ENCODE results near the gene CSF1R. TPM values are rescaled to one million over a fixed set of nuclear protein-coding genes. Genes with fewer than 3 reads are reported as not detected.

Gene CSF1R
- total RNA-seq, 1 donor, result 5.2 TPM

DNA sequence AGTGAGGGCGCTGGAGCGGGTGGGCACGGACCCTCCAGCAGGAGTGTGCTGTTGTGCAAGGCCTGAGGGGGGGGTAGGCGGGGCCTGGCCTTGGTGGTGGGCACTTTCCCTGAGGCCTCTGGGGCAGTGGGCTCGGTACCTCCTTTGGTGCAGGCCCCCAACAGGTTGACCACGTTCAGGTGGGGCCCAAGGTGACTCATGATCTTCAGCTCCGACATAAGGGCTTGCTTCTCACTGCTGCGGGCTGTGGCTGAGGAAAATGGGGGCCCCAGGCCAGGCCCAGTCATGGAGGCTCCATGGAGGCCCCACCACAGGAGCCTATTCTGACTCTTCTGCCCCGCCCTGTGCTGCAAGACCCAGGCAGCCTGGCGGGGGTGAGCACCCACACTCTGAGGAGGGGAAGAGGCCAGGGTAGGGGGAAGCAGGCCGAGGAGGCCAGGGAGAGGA lies 37.8 kb upstream of the CSF1R start:
- Histone ChIP-seq H3K4me3 (ENCODE audit: low read length) (no peak overlapping the region), H3K9me3 (ENCODE audit: low read depth, low read length) (no peaks in the 10 kb centered on the region), H3K4me1 (ENCODE audit: insufficient read depth, low read length) (peaks cover 34% of the 10 kb centered on the region), H3K27me3 (ENCODE audit: insufficient read depth, low read length) (no peaks in the 10 kb centered on the region)

DNA sequence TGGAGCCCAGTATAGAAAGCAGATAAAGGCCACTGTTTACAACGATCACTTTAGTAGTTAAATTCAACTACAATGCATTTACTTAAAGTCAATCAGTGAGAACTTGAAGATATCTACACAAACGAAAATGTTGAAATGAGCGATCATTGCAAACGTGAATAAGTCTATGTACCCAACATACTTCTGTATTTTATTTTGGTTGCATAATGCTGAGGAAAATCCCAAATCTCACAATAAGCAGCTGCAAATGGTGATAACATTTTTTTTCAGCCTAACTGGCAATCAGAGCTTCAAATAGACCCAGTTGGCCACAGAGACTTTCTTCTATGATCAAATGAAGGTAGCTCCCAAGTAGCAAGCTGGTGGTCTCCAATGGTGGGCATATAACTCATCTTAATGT lies 37.2 kb upstream of the CSF1R start:
- peaks cover 34% of the 10 kb centered on the region for H3K4me1 ChIP-seq (ENCODE audit: insufficient read depth, low read length)
- H3K9me3 ChIP-seq (ENCODE audit: low read depth, low read length), result no peaks in the 10 kb centered on the region
- no peaks in the 10 kb centered on the region for H3K27me3 ChIP-seq (ENCODE audit: insufficient read depth, low read length)
- no peak overlapping the region for H3K4me3 ChIP-seq (ENCODE audit: low read length)

DNA sequence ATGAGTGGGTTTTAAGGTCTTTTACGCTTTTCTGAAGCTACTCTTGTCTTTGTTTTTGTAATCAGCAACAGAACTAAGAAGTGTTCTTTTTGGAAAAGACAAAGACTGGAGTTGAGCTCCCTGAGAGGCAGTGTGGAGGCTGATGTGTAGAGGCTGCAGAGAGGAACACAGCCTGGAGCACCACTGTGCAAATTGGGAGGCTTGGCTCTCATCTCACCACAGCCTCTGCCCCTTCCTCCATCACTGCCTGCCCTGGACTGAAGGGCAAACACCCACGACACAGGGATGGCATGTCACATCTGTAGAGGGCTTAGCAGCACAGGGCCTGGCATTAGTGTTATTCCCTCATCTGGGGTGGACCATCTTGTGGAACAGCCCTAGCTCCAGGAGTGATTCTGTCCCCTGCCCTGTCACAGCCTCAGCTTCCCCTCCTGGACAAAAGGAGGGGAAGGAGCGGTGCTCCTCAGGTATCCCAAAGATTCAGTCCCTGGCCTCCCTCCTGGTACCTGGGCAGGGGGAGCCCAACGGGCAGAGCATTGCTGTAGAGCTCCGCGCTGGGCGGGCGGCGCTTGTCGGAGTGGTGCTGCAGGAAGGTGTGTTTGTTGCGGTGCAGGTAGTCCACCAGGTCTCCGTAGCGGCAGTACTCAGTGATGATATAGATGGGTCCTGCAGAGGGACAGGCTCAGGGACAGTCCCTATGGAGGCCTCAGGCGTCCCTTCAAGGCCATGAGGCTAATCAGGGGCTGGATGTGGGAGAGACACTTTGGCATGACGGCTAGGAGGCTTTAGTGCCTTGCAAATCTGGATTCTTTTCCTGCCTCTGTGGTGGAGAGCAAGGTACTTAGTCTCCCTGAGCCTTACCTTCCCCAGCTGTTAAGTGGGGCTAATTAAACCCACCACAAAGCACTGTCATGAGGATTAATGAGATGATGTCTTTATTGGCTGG lies 36.5 kb upstream of the CSF1R start:
- Histone ChIP-seq H3K4me3 (ENCODE audit: low read length) (no peak overlapping the region), H3K9me3 (ENCODE audit: low read depth, low read length) (no peaks in the 10 kb centered on the region), H3K27me3 (ENCODE audit: insufficient read depth, low read length) (no peaks in the 10 kb centered on the region), H3K4me1 (ENCODE audit: insufficient read depth, low read length) (peaks cover 34% of the 10 kb centered on the region)

DNA sequence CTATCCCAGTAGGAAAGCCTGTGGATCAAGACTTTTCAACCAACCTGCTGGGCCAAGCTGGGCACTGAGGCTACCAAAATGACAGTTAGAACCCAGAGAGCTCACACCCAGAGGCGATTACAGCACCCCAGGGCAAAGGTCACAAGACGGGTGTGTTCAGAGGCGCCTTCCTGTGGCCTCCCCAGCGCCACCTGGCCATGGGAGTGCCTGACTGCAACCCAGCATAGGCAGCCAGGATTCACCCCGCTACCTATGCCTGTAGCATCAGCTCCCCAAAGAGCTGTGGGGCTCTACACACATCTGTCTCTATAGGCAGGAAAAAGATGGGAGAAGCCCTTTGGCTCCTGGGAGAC lies 35.8 kb upstream of the CSF1R start:
- H3K27me3 ChIP-seq (ENCODE audit: insufficient read depth, low read length), result no peaks in the 10 kb centered on the region
- peaks cover 34% of the 10 kb centered on the region for H3K4me1 ChIP-seq (ENCODE audit: insufficient read depth, low read length)
- no peak overlapping the region for H3K4me3 ChIP-seq (ENCODE audit: low read length)
- no peaks in the 10 kb centered on the region for H3K9me3 ChIP-seq (ENCODE audit: low read depth, low read length)

DNA sequence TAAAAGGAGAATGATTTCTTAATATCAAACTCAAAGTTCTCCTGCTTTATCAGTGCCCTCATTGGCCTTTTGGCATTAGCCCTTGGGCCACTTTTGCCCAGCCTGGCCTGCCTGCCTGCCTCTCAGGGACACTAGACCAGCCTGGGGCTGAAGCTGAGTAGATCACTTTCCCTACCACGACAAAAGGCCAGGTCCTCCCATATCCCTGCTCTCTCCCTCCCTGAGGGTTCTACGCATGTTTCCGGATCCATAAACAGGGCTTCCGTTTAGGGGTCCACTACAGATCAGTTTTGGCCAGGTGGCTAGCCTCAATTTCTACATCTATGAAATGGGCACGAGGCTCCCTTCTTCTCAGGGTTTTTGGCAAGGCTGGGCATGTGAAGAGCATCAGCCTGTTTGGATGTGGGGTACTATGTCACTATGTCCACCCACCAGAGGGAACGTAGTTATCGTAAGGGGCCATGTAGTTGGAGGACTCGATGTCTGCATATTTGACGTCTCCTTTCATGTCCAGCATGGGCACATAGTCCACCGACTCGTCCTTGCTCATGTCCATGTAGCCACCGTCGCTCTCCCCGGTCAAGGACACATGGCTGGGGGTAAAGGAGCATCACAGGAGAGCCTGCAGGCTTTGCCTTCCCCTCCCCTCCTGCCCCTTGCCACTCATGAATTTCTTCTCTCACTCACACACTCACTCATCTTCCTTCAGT lies 35.2 kb upstream of the CSF1R start:
- no peaks in the 10 kb centered on the region for H3K27me3 ChIP-seq (ENCODE audit: insufficient read depth, low read length)
- H3K4me1 ChIP-seq (ENCODE audit: insufficient read depth, low read length), result peaks cover 34% of the 10 kb centered on the region
- no peak overlapping the region for H3K4me3 ChIP-seq (ENCODE audit: low read length)
- no peaks in the 10 kb centered on the region for H3K9me3 ChIP-seq (ENCODE audit: low read depth, low read length)

DNA sequence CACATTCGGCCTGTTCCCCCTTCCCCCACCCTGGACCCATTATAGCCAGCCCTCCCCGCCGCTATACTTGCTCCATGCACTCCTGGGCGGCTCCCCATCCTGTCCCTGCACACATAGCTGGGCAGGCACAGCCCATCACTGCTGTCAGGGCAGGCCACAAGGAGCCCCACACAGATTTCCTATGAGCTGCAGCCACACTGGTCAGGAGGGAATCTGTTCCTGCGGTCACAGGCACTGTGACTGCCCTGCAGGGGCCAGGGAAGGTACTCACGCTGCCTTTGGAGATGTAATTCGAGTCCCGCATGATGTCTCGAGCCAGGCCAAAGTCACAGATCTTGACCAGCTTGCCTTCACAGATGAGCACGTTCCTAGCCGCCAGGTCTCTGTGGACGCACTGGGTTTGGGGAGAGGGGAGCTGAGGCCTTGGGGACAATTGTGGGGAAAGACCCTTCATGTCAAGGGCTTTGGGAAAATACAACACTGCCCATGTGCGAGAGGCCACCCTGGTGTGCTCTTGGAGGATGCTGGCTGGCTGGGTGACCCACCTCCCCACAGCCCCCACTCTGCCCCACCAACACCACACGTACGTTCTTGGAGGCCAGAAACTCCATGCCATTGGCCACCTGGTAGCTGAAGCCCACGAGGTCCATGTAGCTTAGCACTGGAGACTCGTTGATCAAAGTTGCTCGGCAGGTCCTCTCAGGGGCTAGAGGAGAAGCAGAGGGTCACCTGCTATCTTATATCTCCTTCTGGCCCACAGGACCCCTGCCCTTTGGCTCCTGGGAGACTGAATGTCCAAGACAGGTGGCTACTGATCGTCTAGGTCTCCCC lies 34.5 kb upstream of the CSF1R start:
- Histone ChIP-seq H3K4me3 (ENCODE audit: low read length) (no peak overlapping the region), H3K9me3 (ENCODE audit: low read depth, low read length) (no peaks in the 10 kb centered on the region), H3K27me3 (ENCODE audit: insufficient read depth, low read length) (no peaks in the 10 kb centered on the region), H3K4me1 (ENCODE audit: insufficient read depth, low read length) (peaks cover 34% of the 10 kb centered on the region)

DNA sequence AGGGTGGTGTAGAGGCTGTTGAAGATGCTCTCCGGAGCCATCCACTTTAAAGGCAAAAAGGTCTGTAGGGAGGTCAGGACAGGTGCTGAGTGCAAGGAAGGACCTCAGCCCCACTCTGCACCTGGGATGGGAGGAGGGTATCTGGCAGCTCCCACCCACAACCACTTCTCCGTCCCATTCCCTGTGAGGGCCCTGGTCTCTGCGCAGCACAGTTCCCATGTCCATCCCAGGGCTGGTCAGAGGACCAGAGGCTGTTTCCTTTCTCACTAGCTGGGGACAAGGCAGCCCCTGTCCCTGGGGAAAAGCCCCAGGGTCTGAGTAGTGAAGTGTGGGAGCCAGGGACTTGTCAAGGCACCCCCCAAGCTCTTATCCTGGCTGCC lies 33.7 kb upstream of the CSF1R start:
- Histone ChIP-seq H3K4me3 (ENCODE audit: low read length) (no peak overlapping the region), H3K4me1 (ENCODE audit: insufficient read depth, low read length) (peaks cover 34% of the 10 kb centered on the region), H3K9me3 (ENCODE audit: low read depth, low read length) (no peaks in the 10 kb centered on the region), H3K27me3 (ENCODE audit: insufficient read depth, low read length) (no peaks in the 10 kb centered on the region)

DNA sequence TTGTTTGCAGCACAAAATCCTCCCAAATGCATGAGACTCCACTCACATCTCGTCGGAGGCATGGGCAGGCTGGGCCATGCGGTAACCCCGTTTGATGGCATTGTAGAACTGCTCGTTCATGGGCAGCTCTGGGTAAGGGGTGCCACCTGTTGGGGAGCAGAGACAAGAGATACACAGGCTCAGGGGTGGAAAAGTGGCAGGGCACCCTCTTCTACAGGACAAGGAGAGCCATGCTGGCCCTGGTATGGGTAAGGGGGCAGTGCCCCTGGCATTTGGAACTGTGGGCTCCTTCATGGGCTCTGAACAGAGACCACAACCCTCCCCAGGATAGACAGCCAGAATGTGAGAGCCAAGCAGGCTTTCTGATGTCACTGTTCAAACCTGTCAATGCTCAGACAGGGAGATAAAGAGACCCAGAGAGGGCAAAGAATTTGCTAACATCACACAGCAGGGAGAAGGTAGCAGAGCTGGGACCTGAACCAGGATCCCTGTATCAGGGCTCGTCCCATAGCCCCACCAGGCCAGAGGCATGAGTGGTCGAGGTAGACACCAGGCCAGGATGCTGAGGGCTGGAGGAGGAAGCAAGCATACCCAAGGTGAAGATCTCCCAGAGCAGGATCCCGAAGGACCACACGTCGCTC lies 33.2 kb upstream of the CSF1R start:
- no peaks in the 10 kb centered on the region for H3K27me3 ChIP-seq (ENCODE audit: insufficient read depth, low read length)
- H3K9me3 ChIP-seq (ENCODE audit: low read depth, low read length), result no peaks in the 10 kb centered on the region
- H3K4me3 ChIP-seq (ENCODE audit: low read length), result no peak overlapping the region
- peaks cover 33% of the 10 kb centered on the region for H3K4me1 ChIP-seq (ENCODE audit: insufficient read depth, low read length)

DNA sequence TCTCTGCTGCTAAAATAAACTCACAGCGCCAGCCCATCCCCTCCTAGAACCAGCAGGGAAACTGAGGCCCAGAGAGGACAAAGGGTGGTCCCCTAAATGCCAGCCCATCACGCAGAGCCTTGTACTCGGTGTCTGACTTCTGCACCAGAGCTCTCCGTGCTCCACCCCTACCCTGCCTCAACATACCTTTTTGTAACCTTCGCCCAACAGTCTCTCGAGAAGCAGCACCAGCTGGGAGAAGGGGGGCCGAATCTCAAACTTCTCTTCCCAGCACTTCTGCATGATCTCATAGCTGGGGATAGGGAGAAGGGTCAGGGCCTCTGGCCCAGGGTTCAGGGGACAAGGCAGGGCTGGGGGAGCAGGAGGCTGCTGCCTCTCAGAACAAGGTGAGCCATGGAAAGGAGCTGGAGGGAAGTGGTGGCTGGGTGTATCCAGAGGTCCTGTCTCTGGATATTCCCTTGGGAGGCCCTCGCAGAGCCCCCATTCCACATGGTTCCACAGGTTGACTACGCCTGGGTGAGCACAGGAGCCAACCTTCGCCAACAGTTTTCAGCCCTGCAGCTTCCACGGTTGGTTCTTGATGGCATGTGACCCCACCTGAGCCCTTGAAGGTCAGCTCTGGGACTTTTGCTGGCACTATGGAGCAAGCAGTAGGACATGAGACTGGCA lies 32.3 kb upstream of the CSF1R start:
- no peaks in the 10 kb centered on the region for H3K9me3 ChIP-seq (ENCODE audit: low read depth, low read length)
- no peak overlapping the region for H3K4me3 ChIP-seq (ENCODE audit: low read length)
- no peaks in the 10 kb centered on the region for H3K27me3 ChIP-seq (ENCODE audit: insufficient read depth, low read length)
- H3K4me1 ChIP-seq (ENCODE audit: insufficient read depth, low read length), result peaks cover 24% of the 10 kb centered on the region

DNA sequence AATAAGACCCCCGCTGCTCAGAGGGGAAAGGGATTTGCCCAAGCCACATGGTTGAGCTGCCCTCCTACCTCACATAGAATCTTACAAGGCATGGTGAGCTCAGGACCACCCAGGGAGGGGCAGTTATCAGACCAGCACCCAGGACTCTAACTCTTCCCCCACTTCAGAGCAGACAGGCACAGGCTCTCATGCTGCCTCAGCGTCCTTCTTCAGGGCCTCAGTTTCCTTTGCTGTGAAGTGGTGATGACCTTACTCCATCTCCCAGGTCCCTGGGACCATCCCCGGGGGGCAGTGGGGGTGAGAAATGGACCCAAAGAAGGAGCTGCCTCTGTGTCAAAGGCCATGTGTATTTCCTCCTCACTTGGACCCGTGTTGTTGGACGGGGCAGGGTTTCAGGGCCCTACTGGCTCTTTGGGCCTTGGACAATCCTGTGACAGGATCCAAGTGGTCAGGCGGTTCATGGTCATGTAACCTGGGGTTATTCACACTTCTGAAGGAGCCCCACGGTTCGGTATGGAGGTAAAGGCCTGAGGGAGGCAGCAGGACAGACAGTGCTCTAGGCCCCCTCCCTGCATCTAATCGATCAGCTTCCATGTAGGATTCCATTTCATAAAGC lies 31.7 kb upstream of the CSF1R start:
- no peaks in the 10 kb centered on the region for H3K27me3 ChIP-seq (ENCODE audit: insufficient read depth, low read length)
- peaks cover 23% of the 10 kb centered on the region for H3K4me1 ChIP-seq (ENCODE audit: insufficient read depth, low read length)
- no peak overlapping the region for H3K4me3 ChIP-seq (ENCODE audit: low read length)
- H3K9me3 ChIP-seq (ENCODE audit: low read depth, low read length), result no peaks in the 10 kb centered on the region

DNA sequence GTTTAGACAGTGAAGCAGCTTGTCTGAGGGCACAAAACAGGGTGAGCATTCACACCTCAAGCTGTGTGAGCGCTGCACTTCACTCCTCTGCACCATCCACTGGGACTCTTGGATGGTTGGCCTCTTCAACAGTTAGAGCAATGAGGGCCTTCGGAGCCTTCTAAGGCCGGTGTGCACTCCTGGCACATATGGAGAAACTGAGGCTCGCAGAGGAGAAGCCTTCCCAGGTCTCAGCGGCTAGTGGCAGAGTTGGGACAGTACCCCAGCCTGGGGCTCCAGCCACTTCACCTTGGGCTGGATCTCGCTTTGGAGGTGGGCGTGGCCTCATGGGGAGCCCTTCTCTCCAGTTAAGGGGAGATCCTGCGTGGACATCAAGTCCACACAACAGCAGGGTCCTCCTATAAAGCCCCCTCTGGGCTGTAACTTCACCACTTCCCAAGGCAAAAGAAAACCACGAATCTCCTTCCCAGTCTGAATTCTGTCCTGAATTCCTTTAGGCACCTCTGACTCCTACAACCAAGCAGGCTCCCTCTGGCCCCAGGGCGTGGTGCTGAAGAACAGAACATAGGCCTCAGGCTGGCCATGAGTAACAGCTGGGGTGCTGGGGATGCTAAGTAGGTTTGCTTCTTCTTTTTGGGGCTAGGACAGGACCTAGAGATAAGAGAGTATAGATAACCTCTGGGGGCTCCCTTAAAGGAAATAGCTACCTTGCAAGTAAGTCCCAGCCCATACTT lies 30.5 kb upstream of the CSF1R start:
- H3K9me3 ChIP-seq (ENCODE audit: low read depth, low read length), result no peaks in the 10 kb centered on the region
- H3K4me1 ChIP-seq (ENCODE audit: insufficient read depth, low read length), result peaks cover 16% of the 10 kb centered on the region
- H3K27me3 ChIP-seq (ENCODE audit: insufficient read depth, low read length), result no peaks in the 10 kb centered on the region
- no peak overlapping the region for H3K4me3 ChIP-seq (ENCODE audit: low read length)

DNA sequence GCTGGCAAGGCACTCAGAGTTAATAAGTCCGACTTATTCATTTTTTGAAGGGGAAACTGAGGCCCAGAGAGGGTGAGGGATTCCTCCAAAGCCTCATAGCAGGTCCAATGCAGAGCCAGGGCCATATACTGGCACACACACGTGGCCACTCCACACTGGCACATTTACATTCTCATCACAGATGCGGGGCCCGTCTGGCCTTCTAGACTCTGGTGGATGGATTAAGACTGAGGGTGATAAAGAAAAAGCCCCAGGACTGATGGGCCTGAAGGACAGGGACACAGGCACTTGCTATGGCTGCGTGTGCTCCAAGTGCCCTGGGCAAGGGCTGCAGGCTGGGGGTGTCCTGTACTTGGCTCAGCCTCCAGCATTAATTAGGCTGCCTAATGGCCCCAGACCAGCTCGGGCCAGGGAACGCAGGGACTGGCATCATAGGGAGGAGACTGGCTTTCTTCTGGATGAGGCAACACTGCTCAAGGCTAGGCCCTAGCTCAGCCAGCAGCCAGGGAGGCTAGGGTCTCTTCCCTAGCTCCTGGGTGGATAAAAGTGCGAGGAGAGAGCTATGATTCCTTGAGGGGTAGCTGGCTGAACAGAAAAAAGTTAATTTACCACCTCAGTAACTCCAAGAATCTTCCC lies 28.5 kb upstream of the CSF1R start:
- no peaks in the 10 kb centered on the region for H3K27me3 ChIP-seq (ENCODE audit: insufficient read depth, low read length)
- H3K4me3 ChIP-seq (ENCODE audit: low read length), result no peak overlapping the region
- peaks cover 10% of the 10 kb centered on the region for H3K4me1 ChIP-seq (ENCODE audit: insufficient read depth, low read length)
- H3K9me3 ChIP-seq (ENCODE audit: low read depth, low read length), result no peaks in the 10 kb centered on the region

DNA sequence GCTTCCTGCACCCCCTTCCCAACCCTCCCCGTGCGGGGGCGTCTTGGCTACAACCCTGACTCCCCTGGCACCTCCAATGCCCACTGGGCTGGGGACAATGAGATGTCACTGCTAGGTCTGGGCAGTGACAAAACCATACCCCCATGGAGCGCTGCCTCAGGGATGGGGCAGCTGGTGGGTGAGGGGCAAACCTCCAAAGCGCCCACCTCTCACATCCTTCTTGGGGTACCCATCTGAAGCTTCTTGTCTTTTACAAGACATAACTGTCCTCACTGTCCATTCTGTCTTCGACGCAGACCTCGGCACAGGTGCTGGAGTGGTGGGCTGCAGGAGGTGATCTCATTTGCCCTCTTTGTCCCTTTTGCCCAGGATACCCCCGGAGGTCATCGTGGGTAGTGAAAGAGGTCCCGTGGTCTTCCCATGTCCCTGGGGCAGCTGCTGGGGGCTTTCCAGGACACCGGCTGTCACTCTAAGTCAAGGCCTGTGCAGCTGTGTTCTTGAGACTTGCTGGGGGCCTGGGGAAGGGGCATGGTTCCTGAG lies 27.8 kb upstream of the CSF1R start:
- H3K4me1 ChIP-seq (ENCODE audit: insufficient read depth, low read length), result peaks cover 10% of the 10 kb centered on the region
- H3K9me3 ChIP-seq (ENCODE audit: low read depth, low read length), result no peaks in the 10 kb centered on the region
- H3K4me3 ChIP-seq (ENCODE audit: low read length), result no peak overlapping the region
- no peaks in the 10 kb centered on the region for H3K27me3 ChIP-seq (ENCODE audit: insufficient read depth, low read length)
